ENCODE data around the gene AMOTL2. TPM values are rescaled to one million over a fixed set of nuclear protein-coding genes. Genes with fewer than 3 reads are reported as not detected.

Gene AMOTL2
- total RNA-seq, 1 experiment from 2014 or later, result 146 TPM

- no peaks in the 10 kb centered on the region for H3K9me3 ChIP-seq (ENCODE audit: control insufficient read depth, insufficient read depth, low read depth, low read length)
- peak overlapping the region; percentile 93 for H3K27ac ChIP-seq (ENCODE audit: low read length)
- intact Hi-C loops (cut with micrococcal nuclease; ENCODE audit: unreplicated experiment) (no loop called here), in situ Hi-C loops (cut with HindIII; ENCODE audit: low pct_unique_long_range_greater_than_20kb, low sequenced_read_pairs) (no loop called here)
- CTCF ChIA-PET, result interaction anchor here (0.5 to 0.7 kb wide), 2 partner anchors 24 to 1990 kb away, joined by 3 read pairs; no protein-coding TSS in a partner anchor
- POLR2A ChIA-PET, result interaction anchor here (0.5 to 0.6 kb wide), 2 partner anchors 16 to 37 kb away, joined by 3 to 5 read pairs; no protein-coding TSS in a partner anchor
- no peaks in the 10 kb centered on the region for H3K27me3 ChIP-seq (ENCODE audit: control insufficient read depth, insufficient read depth, low read length)
- DNase-seq (ENCODE audit: low read depth, low spot score), result no peak
- no TSS peak for BruUV-seq (replicated peaks)
- H3K4me3 ChIP-seq (ENCODE audit: low read depth in 2 of 2, low read length in 2 of 2), result no peak overlapping the region
- TF ChIP-seq, protein P1, sequence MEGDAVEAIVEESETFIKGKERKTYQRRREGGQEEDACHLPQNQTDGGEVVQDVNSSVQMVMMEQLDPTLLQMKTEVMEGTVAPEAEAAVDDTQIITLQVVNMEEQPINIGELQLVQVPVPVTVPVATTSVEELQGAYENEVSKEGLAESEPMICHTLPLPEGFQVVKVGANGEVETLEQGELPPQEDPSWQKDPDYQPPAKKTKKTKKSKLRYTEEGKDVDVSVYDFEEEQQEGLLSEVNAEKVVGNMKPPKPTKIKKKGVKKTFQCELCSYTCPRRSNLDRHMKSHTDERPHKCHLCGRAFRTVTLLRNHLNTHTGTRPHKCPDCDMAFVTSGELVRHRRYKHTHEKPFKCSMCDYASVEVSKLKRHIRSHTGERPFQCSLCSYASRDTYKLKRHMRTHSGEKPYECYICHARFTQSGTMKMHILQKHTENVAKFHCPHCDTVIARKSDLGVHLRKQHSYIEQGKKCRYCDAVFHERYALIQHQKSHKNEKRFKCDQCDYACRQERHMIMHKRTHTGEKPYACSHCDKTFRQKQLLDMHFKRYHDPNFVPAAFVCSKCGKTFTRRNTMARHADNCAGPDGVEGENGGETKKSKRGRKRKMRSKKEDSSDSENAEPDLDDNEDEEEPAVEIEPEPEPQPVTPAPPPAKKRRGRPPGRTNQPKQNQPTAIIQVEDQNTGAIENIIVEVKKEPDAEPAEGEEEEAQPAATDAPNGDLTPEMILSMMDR (IDR thresholded peaks at IDR 0.05), result no peak
- peak; percentile 69; the same call in 1 of the 2 replicates for TF ChIP-seq TCF7L2 (IDR thresholded peaks at IDR 0.05; ENCODE audit: low read depth, low read length)
- TF ChIP-seq POLR2AphosphoS5 (IDR thresholded peaks at IDR 0.05; ENCODE audit: low read depth, low read length), result peak; percentile 71
- peaks cover 71% of the 10 kb centered on the region for H3K4me1 ChIP-seq (ENCODE audit: control insufficient read depth, insufficient read depth, low read length)
- H3K36me3 ChIP-seq (ENCODE audit: control insufficient read depth, insufficient read depth, low read length), result no peaks in the 10 kb centered on the region
- peak; percentile 85 for ATAC-seq
Measured at GRCh38 chr3:134326760-134327593, 47.3 kb downstream of the AMOTL2 start.

DNA sequence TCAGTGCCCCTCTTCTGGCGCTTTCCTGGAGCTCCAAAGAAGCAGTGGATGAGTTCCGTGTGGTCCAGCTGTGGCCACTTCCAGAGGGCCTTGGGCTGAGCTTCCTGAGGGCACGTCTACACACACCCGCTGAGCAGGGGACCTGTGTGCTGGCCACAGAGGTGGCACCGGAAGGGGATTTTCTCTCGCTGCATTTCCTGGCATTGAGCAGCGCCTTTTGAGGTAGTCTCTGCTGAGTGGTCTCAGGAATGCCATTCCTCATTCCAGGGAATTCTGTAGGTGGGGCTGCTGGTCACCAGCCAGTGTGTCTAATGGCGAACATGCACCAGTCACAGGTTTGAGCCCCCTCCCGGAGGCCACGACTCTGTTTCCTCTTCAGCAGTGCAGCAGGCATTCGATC, 48.1 kb downstream of the AMOTL2 start:
- H3K9me3 ChIP-seq (ENCODE audit: control insufficient read depth, insufficient read depth, low read depth, low read length), result no peaks in the 10 kb centered on the region
- ATAC-seq (no peak), DNase-seq (ENCODE audit: low read depth, low spot score) (no peak)
- ChIA-PET POLR2A (no interaction called here), CTCF (interaction anchor here (0.6 kb wide), 1 partner anchor 38 kb away, joined by 3 read pairs; no protein-coding TSS in a partner anchor)
- H3K4me1 ChIP-seq (ENCODE audit: control insufficient read depth, insufficient read depth, low read length), result peaks cover 62% of the 10 kb centered on the region
- no peaks in the 10 kb centered on the region for H3K36me3 ChIP-seq (ENCODE audit: control insufficient read depth, insufficient read depth, low read length)
- no TSS peak for BruUV-seq (replicated peaks)
- in situ Hi-C loops (cut with HindIII; ENCODE audit: low pct_unique_long_range_greater_than_20kb, low sequenced_read_pairs), result no loop called here
- intact Hi-C loops (cut with micrococcal nuclease; ENCODE audit: unreplicated experiment), result no loop called here
- H3K4me3 ChIP-seq (ENCODE audit: low read depth in 2 of 2, low read length in 2 of 2), result no peak overlapping the region
- H3K27me3 ChIP-seq (ENCODE audit: control insufficient read depth, insufficient read depth, low read length), result no peaks in the 10 kb centered on the region
- peak overlapping the region; percentile 93 for H3K27ac ChIP-seq (ENCODE audit: low read length)
- TF ChIP-seq, protein P1 (IDR thresholded peaks at IDR 0.05), result no peak
- TF ChIP-seq POLR2AphosphoS5 (IDR thresholded peaks at IDR 0.05; ENCODE audit: low read depth, low read length), result no peak
- no peak for TF ChIP-seq REST (IDR thresholded peaks at IDR 0.05; ENCODE audit: insufficient read depth in 1 of 2, low read depth in 2 of 2, low read length in 1 of 2)
- TF ChIP-seq SIN3A (IDR thresholded peaks at IDR 0.05; ENCODE audit: borderline replicate concordance, insufficient read depth, low read depth, low read length), result no peak
- no peak for TF ChIP-seq TCF7L2 (IDR thresholded peaks at IDR 0.05; ENCODE audit: low read depth, low read length)

Measured in Panc1 (cell line).